Endothelial cell of umbilical vein (primary cell): Measurements from ENCODE around the gene PLXDC1. TPM values are rescaled to one million over a fixed set of nuclear protein-coding genes. Genes with fewer than 3 reads are reported as not detected.
"Not testable (repeated sequence)": the region's sequence is repeated elsewhere in the genome, so short reads cannot be mapped to it uniquely, and the experiment has no call there.

Experiments used
- BruUV-seq: library from RNA; stranded (reverse); fragments of 400-500 nt; replicated peaks from 2 replicates; lab custom pipeline; 2021; lab: Mats Ljungman, UMichigan
- CTCF ChIA-PET: fragments of 300-600, 350-600 bp; sonication (Branson Sonifier 250); formaldehyde crosslinking; loops from one replicate; lab custom pipeline; 2021; ENCODE audit warnings: antibody characterized with exemption, inconsistent platforms; lab: Charles Lee
- POLR2A ChIA-PET: fragments of 300-600, 350-600 bp; sonication (Branson Sonifier 250); formaldehyde crosslinking; loops from one replicate; lab custom pipeline; 2021; ENCODE audit warnings: antibody characterized with exemption, inconsistent platforms; lab: Charles Lee
- DNase-seq: peaks from one replicate; pipeline ENCODE4 v3.0.0-alpha.2; 2011; ENCODE audit warnings: low read depth, low spot score
- FAIRE-seq: peaks from 2 replicates; lab custom pipeline; 2011; peaks lifted over from hg19 to GRCh38; lab: Jason Lieb, UNC
- H2AFZ ChIP-seq: 2 replicates; pipeline ENCODE4 v1.6.0; 2012; ENCODE audit warnings: low read depth, low read length, control low read depth, inconsistent platforms
- H3K27ac ChIP-seq: 2 replicates; pipeline ENCODE4 v1.5.1; 2011; ENCODE audit warnings: low read depth, mild to moderate bottlenecking, control low read depth, low read length, moderate library complexity; ENCODE audit not compliant: insufficient read depth
- H3K27me3 ChIP-seq, 2 experiments: 2 replicates each; pipeline versions ENCODE4 v1.6.0 to v1.6.1; 2011; ENCODE audit warnings: low read length in 2 of 2, mixed read lengths in 1 of 2; ENCODE audit not compliant: control insufficient read depth in 2 of 2, insufficient read depth in 2 of 2
- H3K36me3 ChIP-seq, 2 experiments: 2 replicates in 1 of 2; 3 replicates in 1 of 2; pipeline ENCODE4 v1.5.1; 2011; ENCODE audit warnings: low read length in 2 of 2, mild to moderate bottlenecking in 1 of 2, moderate library complexity in 1 of 2; ENCODE audit not compliant: control insufficient read depth in 2 of 2, insufficient read depth in 2 of 2; ENCODE audit errors: extremely low read depth in 1 of 2
- H3K4me1 ChIP-seq: 3 replicates; pipeline ENCODE4 v1.5.1; 2011; ENCODE audit warnings: mild to moderate bottlenecking, low read length; ENCODE audit not compliant: control insufficient read depth, insufficient read depth; ENCODE audit errors: extremely low read depth
- H3K4me2 ChIP-seq: 2 replicates; pipeline ENCODE4 v1.6.1; 2011; ENCODE audit warnings: low read length, control low read depth, mixed read lengths; ENCODE audit not compliant: insufficient read depth
- H3K4me3 ChIP-seq, 3 experiments: fragments of 200-600 bp in 1 of 3; sonication (generic), shearing (Covaris generic) in 1 of 3; replicated peaks in 1 of 3; 2 replicates each; pipeline ENCODE4 v1.5.1; 2011 to 2016; ENCODE audit warnings: control low read depth in 3 of 3, low read length in 3 of 3, mild to moderate bottlenecking in 2 of 3, inconsistent platforms in 1 of 3, low read depth in 1 of 3, moderate library complexity in 1 of 3; ENCODE audit not compliant: insufficient read depth in 1 of 3
- H3K79me2 ChIP-seq: 2 replicates; pipeline ENCODE4 v1.6.0; 2012; ENCODE audit warnings: low read length, inconsistent platforms; ENCODE audit not compliant: control insufficient read depth, insufficient read depth
- H3K9ac ChIP-seq: replicated peaks from 2 replicates; pipeline ENCODE3; 2011; ENCODE audit warnings: low read length, control low read depth; ENCODE audit not compliant: insufficient read depth; ENCODE audit errors: extremely low read depth
- H3K9me1 ChIP-seq: replicated peaks from 3 replicates; pipeline ENCODE4 v1.6.0; 2011; ENCODE audit warnings: mild to moderate bottlenecking, low read length; ENCODE audit not compliant: control insufficient read depth, insufficient read depth; ENCODE audit errors: extremely low read depth
- H3K9me3 ChIP-seq: replicated peaks from 2 replicates; pipeline ENCODE4 v1.5.1; 2012; ENCODE audit warnings: low read length, inconsistent platforms; ENCODE audit not compliant: control insufficient read depth, insufficient read depth
- H4K20me1 ChIP-seq: replicated peaks from 2 replicates; pipeline ENCODE3; 2011; ENCODE audit warnings: mild to moderate bottlenecking, low read length; ENCODE audit not compliant: control insufficient read depth, insufficient read depth; ENCODE audit errors: extremely low read depth
- EZH2 ChIP-seq: IDR thresholded peaks from 2 replicates; pipeline ENCODE4 v1.6.1; 2012; ENCODE audit warnings: borderline replicate concordance, low read depth, mild to moderate bottlenecking, moderate library complexity, low read length, inconsistent platforms; ENCODE audit not compliant: severe bottlenecking
- FOS ChIP-seq: IDR thresholded peaks from 2 replicates; pipeline ENCODE4 v1.6.1; 2011; ENCODE audit warnings: mild to moderate bottlenecking, low read length, moderate library complexity, borderline replicate concordance; ENCODE audit not compliant: insufficient read depth
- GATA2 ChIP-seq: IDR thresholded peaks from 2 replicates; pipeline ENCODE4 v1.7.0; 2011; ENCODE audit warnings: low read depth, mild to moderate bottlenecking, moderate library complexity, mixed read lengths, low read length; ENCODE audit not compliant: insufficient read length, insufficient read depth
- JUN ChIP-seq: IDR thresholded peaks from 2 replicates; pipeline ENCODE4 v1.6.1; 2011; ENCODE audit warnings: borderline replicate concordance, low read depth; ENCODE audit not compliant: insufficient read length, insufficient read depth
- MYC ChIP-seq: IDR thresholded peaks from one replicate; pipeline ENCODE4 v1.6.1; 2011; ENCODE audit warnings: mild to moderate bottlenecking, low read depth, low read length
- POLR2A ChIP-seq: IDR thresholded peaks from 2 replicates; pipeline ENCODE4 v1.6.1; 2012; ENCODE audit warnings: low read depth, mild to moderate bottlenecking, control low read depth, low read length
- dilution Hi-C: fragments of 300-500 bp; cut with MboI; formaldehyde crosslinking; loops from one replicate; pipeline ENCODE4 v1.15.0; 2019; ENCODE audit warnings: low sequenced_read_pairs; ENCODE audit not compliant: extremely low pct_ligation_motif_present
- intact Hi-C: fragments of 100-400 bp; cut with micrococcal nuclease; formaldehyde crosslinking; loops from one replicate; pipeline ENCODE4 v1.10.0; 2022
- polyA plus RNA-seq, 4 experiments: library from polyadenylated mRNA; depleted of rRNA in 3 of 4; stranded (reverse) in 3 of 4; unstranded in 1 of 4; fragments of >200 nt; gene quantifications; 2 replicates each; pipeline versions ENCODE4 v1.2.1 to v1.2.3, GENCODE V29; 2011 to 2012; ENCODE audit warnings: missing spikeins in 1 of 4
- total RNA-seq: library from RNA; stranded (reverse); gene quantifications from 2 replicates; pipeline ENCODE4 v1.2.3, GENCODE V29; 2021

The PLXDC1 gene
- total and polyA plus RNA-seq, 2 donors (not counting 3 experiments of a cell fraction or from before 2014, with no cell fraction given): 0.03 TPM; not detected in 1

GRCh38 chr17:39026980-39027451, 124.4 kb downstream of the PLXDC1 start:
- POLR2A ChIA-PET: no interaction called here
- FAIRE-seq: no peak
- CTCF ChIA-PET: no interaction called here
- Histone ChIP-seq H3K27me3 (peaks cover 24% of the 10 kb centered on the region in 2 experiments), H3K9ac (no peak overlapping the region), H3K4me2 (no peak overlapping the region), H3K27ac (no peak overlapping the region), H3K36me3 (no peaks in the 10 kb centered on the region), H3K9me1 (no peaks in the 10 kb centered on the region), H3K79me2 (no peaks in the 10 kb centered on the region), H3K4me3 (no peak overlapping the region), H4K20me1 (no peaks in the 10 kb centered on the region), H2AFZ (no peak overlapping the region), H3K9me3 (no peaks in the 10 kb centered on the region), H3K4me1 (no peaks in the 10 kb centered on the region)
- BruUV-seq: no TSS peak
- dilution Hi-C loops: no loop called here
- DNase-seq: no peak
- intact Hi-C loops: no loop called here
- TF ChIP-seq FOS (no peak), GATA2 (no peak), POLR2A (no peak), EZH2 (peak; percentile 57), JUN (no peak), MYC (no peak)

- DNase-seq, BruUV-seq, H3K9ac ChIP-seq, dilution Hi-C loops, H3K36me3 ChIP-seq, H3K9me1 ChIP-seq, H4K20me1 ChIP-seq, FAIRE-seq, H3K4me2 ChIP-seq, CTCF ChIA-PET, H3K79me2 ChIP-seq, H2AFZ ChIP-seq, H3K27ac ChIP-seq, H3K4me3 ChIP-seq, POLR2A ChIA-PET, intact Hi-C loops, H3K4me1 ChIP-seq, H3K9me3 ChIP-seq: not testable (repeated sequence)
- peaks cover 24% of the 10 kb centered on the region in 2 experiments for H3K27me3 ChIP-seq
Observed at GRCh38 chr17:39026346-39026745, 125.1 kb downstream of the PLXDC1 start.
